Measurements from ENCODE around the gene INSYN2B. TPM values are rescaled to one million over a fixed set of nuclear protein-coding genes. Genes with fewer than 3 reads are reported as not detected.

The INSYN2B gene
- total and polyA plus RNA-seq, 2 experiments from 2014 or later: 1.5 TPM; not detected in 1

DNA sequence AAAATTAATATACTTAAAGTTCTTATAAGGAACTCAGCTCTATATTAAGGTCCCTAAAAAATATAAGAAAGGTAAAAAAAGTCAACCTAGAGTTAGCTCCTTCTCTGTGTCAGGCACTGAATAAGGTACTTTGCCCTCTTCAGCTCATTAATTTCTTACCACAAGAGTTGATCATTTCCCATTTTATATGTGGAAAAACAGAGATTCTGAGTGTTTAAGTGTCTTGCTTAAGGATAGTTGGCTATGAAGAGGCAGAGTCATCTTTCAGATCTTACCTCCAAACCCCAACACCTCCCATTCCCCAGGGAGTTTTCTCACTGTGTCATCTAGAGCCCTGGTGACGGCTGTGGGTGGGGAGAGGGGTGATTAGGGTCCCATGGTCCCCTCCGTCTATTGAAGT, 40.6 kb downstream of the INSYN2B start:
- H3K36me3 ChIP-seq (replicated peaks; ENCODE audit: insufficient read depth, low read depth): no peaks in the 10 kb centered on the region
- 86% methylated on average over 2 of the region's 2 CpGs for WGBS (ENCODE audit: low lambda C conversion rate, missing lambda C conversion rate)

DNA sequence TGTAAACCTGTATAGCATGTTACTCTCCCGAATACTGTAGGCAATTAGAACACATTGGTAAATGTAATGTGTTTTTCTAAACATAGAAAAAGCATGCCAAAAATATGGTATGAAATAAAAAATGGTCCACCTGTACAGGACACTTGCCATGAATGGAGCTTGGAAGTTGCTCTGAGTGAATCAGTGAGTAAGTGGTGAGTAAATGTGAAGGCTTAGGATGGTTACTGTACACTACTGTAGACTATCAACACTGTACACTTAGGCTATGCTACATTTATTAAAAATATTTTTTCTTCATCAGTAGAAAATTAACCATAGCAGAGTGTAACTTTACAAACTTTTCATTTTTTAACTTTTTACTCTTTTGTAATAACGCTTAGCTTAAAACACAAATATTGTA, 41.9 kb downstream of the INSYN2B start:
- Histone ChIP-seq H2AFZ (no peak overlapping the region), H3K9me2 (replicated peaks; ENCODE audit: insufficient read depth) (no peaks in the 10 kb centered on the region), H3K4me3 (no peak overlapping the region), H4K20me1 (ENCODE audit: insufficient read depth, poor library complexity, severe bottlenecking) (no peaks in the 10 kb centered on the region), H3K9me3 (ENCODE audit: low read depth) (no peaks in the 10 kb centered on the region), H3K27me3 (no peaks in the 10 kb centered on the region), H3K36me3 (replicated peaks; ENCODE audit: insufficient read depth, low read depth) (no peaks in the 10 kb centered on the region), H3K4me2 (no peak overlapping the region), H3K79me2 (no peaks in the 10 kb centered on the region), H3K4me1 (ENCODE audit: insufficient read depth) (no peaks in the 10 kb centered on the region), H3K27ac (no peak overlapping the region)
- no peak for DNase-seq (ENCODE audit: low spot score)
- TF ChIP-seq EZH2 (IDR thresholded peaks at IDR 0.05; ENCODE audit: borderline replicate concordance) (no peak), EZH2phosphoT487 (IDR thresholded peaks at IDR 0.05; ENCODE audit: low read depth, severe bottlenecking, unreplicated experiment) (no peak)
- 88% methylated on average over 2 of the region's 2 CpGs for WGBS (ENCODE audit: low lambda C conversion rate, missing lambda C conversion rate)

More for the DNA sequence above, 40.6 kb downstream of the INSYN2B start:
- Histone ChIP-seq H2AFZ (no peak overlapping the region), H4K20me1 (ENCODE audit: insufficient read depth, poor library complexity, severe bottlenecking) (no peaks in the 10 kb centered on the region), H3K79me2 (no peaks in the 10 kb centered on the region), H3K27ac (no peak overlapping the region), H3K4me3 (no peak overlapping the region), H3K9me2 (replicated peaks; ENCODE audit: insufficient read depth) (no peaks in the 10 kb centered on the region), H3K9me3 (ENCODE audit: low read depth) (no peaks in the 10 kb centered on the region), H3K27me3 (no peaks in the 10 kb centered on the region), H3K4me1 (ENCODE audit: insufficient read depth) (no peaks in the 10 kb centered on the region), H3K4me2 (no peak overlapping the region)
- TF ChIP-seq EZH2phosphoT487 (IDR thresholded peaks at IDR 0.05; ENCODE audit: low read depth, severe bottlenecking, unreplicated experiment): no peak
- no peak for DNase-seq (ENCODE audit: low spot score)

GRCh38 chr5:169935762-169936161, 44.5 kb downstream of the INSYN2B start:
- H3K27me3 ChIP-seq: peaks cover 11% of the 10 kb centered on the region
- no peak overlapping the region for H2AFZ ChIP-seq
- H3K79me2 ChIP-seq: no peaks in the 10 kb centered on the region
- no peaks in the 10 kb centered on the region for H3K9me2 ChIP-seq (replicated peaks; ENCODE audit: insufficient read depth)
- no peaks in the 10 kb centered on the region for H4K20me1 ChIP-seq (ENCODE audit: insufficient read depth, poor library complexity, severe bottlenecking)
- no peak overlapping the region for H3K4me3 ChIP-seq
- H3K27ac ChIP-seq: no peak overlapping the region
- no peak overlapping the region for H3K4me2 ChIP-seq
- no peaks in the 10 kb centered on the region for H3K9me3 ChIP-seq (ENCODE audit: low read depth)
- H3K36me3 ChIP-seq (replicated peaks; ENCODE audit: insufficient read depth, low read depth): no peaks in the 10 kb centered on the region
- TF ChIP-seq EZH2 (IDR thresholded peaks at IDR 0.05; ENCODE audit: borderline replicate concordance): no peak
- no peak for TF ChIP-seq EZH2phosphoT487 (IDR thresholded peaks at IDR 0.05; ENCODE audit: low read depth, severe bottlenecking, unreplicated experiment)
- TF ChIP-seq, protein P1, sequence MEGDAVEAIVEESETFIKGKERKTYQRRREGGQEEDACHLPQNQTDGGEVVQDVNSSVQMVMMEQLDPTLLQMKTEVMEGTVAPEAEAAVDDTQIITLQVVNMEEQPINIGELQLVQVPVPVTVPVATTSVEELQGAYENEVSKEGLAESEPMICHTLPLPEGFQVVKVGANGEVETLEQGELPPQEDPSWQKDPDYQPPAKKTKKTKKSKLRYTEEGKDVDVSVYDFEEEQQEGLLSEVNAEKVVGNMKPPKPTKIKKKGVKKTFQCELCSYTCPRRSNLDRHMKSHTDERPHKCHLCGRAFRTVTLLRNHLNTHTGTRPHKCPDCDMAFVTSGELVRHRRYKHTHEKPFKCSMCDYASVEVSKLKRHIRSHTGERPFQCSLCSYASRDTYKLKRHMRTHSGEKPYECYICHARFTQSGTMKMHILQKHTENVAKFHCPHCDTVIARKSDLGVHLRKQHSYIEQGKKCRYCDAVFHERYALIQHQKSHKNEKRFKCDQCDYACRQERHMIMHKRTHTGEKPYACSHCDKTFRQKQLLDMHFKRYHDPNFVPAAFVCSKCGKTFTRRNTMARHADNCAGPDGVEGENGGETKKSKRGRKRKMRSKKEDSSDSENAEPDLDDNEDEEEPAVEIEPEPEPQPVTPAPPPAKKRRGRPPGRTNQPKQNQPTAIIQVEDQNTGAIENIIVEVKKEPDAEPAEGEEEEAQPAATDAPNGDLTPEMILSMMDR (IDR thresholded peaks at IDR 0.05; ENCODE audit: poor library complexity): no peak
- no peaks in the 10 kb centered on the region for H3K4me1 ChIP-seq (ENCODE audit: insufficient read depth)
- WGBS (ENCODE audit: low lambda C conversion rate, missing lambda C conversion rate): 83% methylated on average over 5 of the region's 5 CpGs
- DNase-seq (ENCODE audit: low spot score): no peak

GRCh38 chr5:169934990-169935389, 45.3 kb downstream of the INSYN2B start:
- Histone ChIP-seq H3K27ac (no peak overlapping the region), H2AFZ (no peak overlapping the region), H3K79me2 (no peaks in the 10 kb centered on the region), H3K9me2 (replicated peaks; ENCODE audit: insufficient read depth) (no peaks in the 10 kb centered on the region), H3K36me3 (replicated peaks; ENCODE audit: insufficient read depth, low read depth) (no peaks in the 10 kb centered on the region), H3K9me3 (ENCODE audit: low read depth) (no peaks in the 10 kb centered on the region), H3K4me3 (no peak overlapping the region), H3K4me2 (no peak overlapping the region), H3K27me3 (peaks cover 11% of the 10 kb centered on the region), H4K20me1 (ENCODE audit: insufficient read depth, poor library complexity, severe bottlenecking) (no peaks in the 10 kb centered on the region), H3K4me1 (ENCODE audit: insufficient read depth) (no peaks in the 10 kb centered on the region)
- TF ChIP-seq EZH2 (IDR thresholded peaks at IDR 0.05; ENCODE audit: borderline replicate concordance) (no peak), EZH2phosphoT487 (IDR thresholded peaks at IDR 0.05; ENCODE audit: low read depth, severe bottlenecking, unreplicated experiment) (no peak)
- TF ChIP-seq, protein P1 (IDR thresholded peaks at IDR 0.05; ENCODE audit: poor library complexity): no peak
- WGBS (ENCODE audit: low lambda C conversion rate, missing lambda C conversion rate): 74% methylated on average over 7 of the region's 7 CpGs
- no peak for DNase-seq (ENCODE audit: low spot score)

Measured in hepatocyte (in vitro differentiated cells).